Mononuclear cell (primary cell): ENCODE results near the gene ARHGEF16. TPM values are rescaled to one million over a fixed set of nuclear protein-coding genes. Genes with fewer than 3 reads are reported as not detected.

Source experiments
- H3K27me3 ChIP-seq: 2 replicates; pipeline ENCODE4 v1.6.0; 2011; ENCODE audit warnings: low read length, control low read depth; ENCODE audit not compliant: insufficient read depth
- H3K4me1 ChIP-seq: 2 replicates; pipeline ENCODE4 v1.5.1; 2011; ENCODE audit warnings: mild to moderate bottlenecking, low read length, control low read depth; ENCODE audit not compliant: insufficient read depth
- H3K4me3 ChIP-seq: 2 replicates; pipeline ENCODE4 v1.5.1; 2011; ENCODE audit warnings: mild to moderate bottlenecking, low read length, moderate library complexity
- H3K9me3 ChIP-seq: 2 replicates; pipeline ENCODE4 v1.5.1; 2011; ENCODE audit warnings: low read depth, mild to moderate bottlenecking, control low read depth, low read length
- total RNA-seq: library from RNA; depleted of rRNA; stranded (reverse); fragments of >200 nt; gene quantifications from one replicate; pipeline ENCODE4 v1.2.3, GENCODE V29; 2012

ARHGEF16 gene
- total RNA-seq, 1 donor, result not detected

DNA sequence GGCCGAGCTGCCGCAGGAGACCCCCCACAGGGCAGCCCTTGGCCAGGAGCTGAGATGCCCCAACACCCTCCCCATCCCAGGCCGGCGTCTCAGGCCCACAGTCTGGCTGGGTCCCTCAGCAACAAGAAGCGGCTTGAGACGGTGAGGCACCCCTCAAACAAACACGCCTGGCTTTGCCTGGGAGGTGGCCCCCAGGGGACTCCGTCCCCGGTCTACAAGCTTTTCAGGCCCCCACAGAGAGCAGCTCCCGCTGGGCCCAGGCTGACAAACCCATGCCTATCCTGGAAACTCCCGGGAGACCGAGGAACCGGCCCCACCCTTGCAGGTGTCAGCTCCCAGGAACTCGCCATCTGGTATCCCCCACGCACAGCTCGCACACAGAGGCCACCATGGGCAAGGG is 67.0 kb downstream of the ARHGEF16 start:
- Histone ChIP-seq H3K27me3 (no peaks in the 10 kb centered on the region), H3K4me3 (no peak overlapping the region), H3K4me1 (no peaks in the 10 kb centered on the region), H3K9me3 (no peaks in the 10 kb centered on the region)

DNA sequence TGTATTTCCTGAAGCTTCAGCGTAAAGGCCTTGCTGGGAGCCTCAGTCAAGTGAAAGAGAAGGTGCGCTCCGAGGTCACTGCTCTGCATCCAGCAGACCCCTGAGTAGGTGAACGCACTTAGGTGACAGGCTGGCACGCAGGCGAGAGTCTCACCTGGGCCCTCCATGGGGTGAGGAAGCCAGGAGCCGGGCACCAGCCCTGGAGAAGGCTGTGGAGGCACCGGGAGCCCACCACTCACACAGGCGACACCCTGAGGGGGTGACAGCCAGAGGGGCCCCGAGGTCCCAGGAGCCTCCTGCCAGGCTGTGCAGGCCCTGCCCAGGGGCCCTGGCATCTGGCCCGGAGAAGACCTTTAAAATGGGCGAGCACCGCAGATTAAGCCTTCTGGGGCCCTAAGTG is 67.6 kb downstream of the ARHGEF16 start:
- Histone ChIP-seq H3K9me3 (no peaks in the 10 kb centered on the region), H3K4me3 (no peak overlapping the region), H3K27me3 (no peaks in the 10 kb centered on the region), H3K4me1 (no peaks in the 10 kb centered on the region)

DNA sequence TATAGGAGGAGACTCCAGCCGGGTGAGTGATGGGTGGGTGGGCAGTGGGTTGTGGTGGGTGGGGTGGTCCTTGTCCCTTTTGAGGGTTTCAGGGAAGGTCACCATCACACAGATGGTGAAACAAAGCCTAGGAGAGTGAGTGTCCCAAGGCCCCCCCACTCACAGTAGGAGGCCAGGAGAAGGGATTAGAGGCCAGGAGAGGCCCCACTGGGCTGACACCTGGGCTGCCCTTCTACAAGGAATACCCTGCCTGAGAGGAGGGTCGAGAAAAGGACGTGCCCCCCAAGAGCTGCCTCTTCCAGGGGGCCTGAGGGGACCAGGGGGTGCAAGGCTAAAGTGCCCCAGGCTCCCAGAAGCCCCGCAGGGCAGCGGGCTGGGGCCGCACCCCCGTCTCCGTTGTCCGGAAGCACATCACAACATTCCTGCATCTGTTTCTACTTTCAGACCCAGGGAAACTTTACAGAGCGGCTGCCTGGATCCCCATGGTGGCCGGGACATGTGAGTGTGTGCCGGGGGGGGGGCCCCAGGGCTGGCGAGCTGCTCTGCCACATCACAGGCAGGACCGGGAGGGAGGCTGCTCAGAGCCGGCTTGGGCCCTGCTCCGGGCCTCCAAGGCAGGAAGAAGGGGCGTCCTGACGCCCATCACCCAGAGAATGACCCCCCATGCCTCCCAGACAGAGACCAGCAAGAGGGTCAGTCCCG is 68.2 kb downstream of the ARHGEF16 start:
- H3K4me1 ChIP-seq, result no peaks in the 10 kb centered on the region
- H3K9me3 ChIP-seq, result no peaks in the 10 kb centered on the region
- H3K27me3 ChIP-seq, result no peaks in the 10 kb centered on the region
- H3K4me3 ChIP-seq, result no peak overlapping the region

DNA sequence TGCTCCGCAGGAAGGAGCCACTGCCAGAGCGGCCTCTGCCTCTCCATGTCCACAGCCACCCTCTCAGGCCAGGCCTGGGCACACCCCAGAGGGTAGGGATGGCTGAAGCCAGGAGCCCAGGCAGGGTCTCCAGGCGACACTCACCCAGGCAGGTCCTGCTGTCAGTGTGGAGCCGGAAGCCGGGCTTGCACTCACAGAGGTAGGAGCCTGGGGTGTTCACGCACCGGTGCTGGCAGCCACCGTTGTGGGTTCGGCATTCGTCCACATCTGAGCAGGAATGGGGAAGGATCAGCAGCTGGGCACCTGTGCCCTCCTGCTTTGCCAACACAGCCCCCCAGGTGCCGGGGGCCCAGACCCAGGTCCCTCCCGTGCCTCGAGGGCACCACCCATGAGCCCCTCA is 69.5 kb downstream of the ARHGEF16 start:
- H3K9me3 ChIP-seq, result no peaks in the 10 kb centered on the region
- H3K27me3 ChIP-seq, result no peaks in the 10 kb centered on the region
- H3K4me3 ChIP-seq, result no peak overlapping the region
- no peaks in the 10 kb centered on the region for H3K4me1 ChIP-seq

DNA sequence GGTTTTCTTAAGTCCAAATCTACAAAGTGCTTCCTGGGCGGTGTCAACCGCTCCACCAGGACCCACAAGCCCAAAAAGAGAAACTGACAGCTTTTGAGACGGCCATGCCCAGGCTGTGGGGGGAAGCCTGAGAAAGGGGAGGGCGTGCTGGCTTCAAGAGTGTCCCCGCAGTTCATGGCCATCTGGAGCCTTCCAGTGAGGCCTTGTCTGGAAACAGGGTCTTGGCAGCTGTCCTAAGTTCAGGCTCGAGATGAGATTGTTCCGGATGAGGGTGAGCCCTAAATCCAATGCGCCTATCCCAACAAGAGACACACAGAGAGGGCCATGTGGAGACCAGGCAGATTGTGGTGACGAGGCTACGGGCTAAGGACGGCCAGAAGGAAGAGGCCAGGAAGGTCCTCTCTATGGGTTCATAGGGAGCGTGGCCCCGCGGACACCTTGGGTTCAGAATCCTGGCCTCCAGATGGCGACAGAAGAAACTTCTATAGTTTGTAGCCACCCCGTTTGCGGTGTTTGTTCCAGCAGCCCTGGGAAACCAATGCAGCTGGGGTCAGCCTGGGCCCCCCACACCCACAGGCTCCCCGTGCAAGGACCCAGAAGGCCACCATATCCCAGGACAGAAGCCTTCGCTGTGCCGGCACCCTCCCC is 70.2 kb downstream of the ARHGEF16 start:
- H3K27me3 ChIP-seq, result no peaks in the 10 kb centered on the region
- no peak overlapping the region for H3K4me3 ChIP-seq
- no peaks in the 10 kb centered on the region for H3K9me3 ChIP-seq
- H3K4me1 ChIP-seq, result peaks cover 3% of the 10 kb centered on the region

DNA sequence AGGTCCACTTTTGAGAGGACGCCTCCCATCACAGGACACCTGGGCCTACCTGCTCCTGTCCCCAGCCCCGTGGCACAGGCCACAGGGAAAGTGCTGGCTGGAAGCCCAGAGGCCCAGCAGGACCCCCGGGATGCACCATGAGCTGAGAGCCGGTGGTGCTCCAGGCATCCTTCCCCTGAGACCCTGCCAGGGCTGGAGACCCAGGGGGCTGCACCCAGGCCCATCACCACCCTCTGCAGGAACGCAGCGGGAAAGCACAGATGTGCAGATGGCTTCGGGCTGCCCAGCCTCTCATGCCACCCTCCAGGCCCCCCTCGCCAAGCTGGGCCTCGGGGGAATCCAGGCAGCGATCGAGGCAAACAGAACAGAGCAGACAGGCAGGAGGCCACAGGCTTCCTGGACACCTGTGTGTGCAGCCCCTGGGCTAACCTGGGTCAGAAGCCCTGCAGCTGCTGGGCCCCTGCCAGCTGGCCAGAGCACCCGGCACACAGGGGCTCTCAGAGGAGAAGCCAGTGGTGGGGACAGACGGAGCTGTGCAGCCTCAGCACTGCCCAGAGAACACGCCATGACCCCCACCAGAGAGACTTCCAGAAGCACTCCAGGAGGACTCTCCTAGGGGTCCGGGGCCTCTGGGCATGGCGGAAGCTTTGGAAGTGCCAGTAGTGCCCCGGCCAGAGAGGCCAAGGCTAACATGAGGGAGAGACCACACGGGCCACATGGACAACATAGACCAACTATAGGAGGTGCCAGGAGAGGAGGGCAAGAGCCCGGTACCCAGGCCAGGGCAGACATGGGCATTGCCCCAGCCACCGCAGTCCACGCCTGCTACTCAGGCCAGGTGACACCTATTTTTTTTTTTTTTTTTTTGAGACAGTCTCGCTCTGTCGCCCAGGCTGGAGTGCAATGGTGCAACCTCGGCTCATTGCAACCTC is 71.4 kb downstream of the ARHGEF16 start:
- Histone ChIP-seq H3K4me3 (no peak overlapping the region), H3K9me3 (no peaks in the 10 kb centered on the region), H3K27me3 (no peaks in the 10 kb centered on the region), H3K4me1 (peaks cover 14% of the 10 kb centered on the region)

DNA sequence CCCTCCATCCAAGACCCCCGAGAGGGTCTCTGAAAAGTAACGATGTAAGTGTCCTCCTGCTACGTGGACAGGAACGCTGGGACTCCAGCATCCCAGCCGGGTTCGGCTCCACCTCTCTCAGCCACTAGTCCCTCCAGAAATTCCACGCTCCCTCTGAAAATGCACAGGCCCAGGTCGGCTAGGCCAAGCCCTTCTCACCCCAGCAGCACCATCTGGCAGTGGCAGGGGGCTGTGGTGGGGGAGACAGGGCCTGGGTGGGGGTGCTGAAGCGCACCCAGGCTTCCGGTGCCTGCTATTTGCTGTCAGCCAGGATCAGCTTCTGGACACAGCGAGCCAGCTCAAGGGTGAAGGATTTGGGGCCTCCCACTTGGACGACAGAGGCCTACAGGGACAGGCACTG is 73.3 kb downstream of the ARHGEF16 start:
- Histone ChIP-seq H3K4me1 (peaks cover 14% of the 10 kb centered on the region), H3K4me3 (no peak overlapping the region), H3K9me3 (no peaks in the 10 kb centered on the region), H3K27me3 (no peaks in the 10 kb centered on the region)

DNA sequence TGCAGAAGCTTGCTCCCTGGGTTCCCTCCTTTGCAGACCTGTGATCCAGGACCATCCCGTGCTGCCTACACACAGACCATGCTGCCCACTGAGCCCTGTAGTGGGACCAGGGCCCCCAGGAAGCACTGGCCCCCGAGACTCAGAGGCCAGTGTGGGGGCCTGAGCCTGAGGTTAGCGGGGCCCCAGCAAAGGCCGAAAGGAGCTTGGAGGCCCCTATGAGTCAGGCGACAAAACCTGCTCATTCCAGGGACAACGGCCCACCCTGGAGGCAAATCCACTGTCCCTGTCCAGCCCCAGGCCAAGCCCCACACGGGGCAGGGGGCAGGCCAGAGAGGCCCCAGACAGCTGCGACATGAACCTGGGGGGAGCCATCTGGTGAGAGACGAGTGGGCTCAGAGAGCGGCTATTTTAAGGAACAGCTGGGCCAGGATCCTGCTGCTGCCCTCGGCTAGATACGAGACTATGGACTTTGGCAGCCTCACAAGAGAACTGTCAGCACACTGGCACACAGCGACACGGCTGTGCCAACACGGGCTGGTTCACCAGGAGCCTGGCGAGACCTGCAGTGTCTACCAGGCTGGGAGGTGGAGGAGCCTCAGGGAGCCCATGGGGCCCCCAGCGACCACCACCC is 74.7 kb downstream of the ARHGEF16 start:
- Histone ChIP-seq H3K27me3 (no peaks in the 10 kb centered on the region), H3K9me3 (no peaks in the 10 kb centered on the region), H3K4me1 (peaks cover 14% of the 10 kb centered on the region), H3K4me3 (no peak overlapping the region)

DNA sequence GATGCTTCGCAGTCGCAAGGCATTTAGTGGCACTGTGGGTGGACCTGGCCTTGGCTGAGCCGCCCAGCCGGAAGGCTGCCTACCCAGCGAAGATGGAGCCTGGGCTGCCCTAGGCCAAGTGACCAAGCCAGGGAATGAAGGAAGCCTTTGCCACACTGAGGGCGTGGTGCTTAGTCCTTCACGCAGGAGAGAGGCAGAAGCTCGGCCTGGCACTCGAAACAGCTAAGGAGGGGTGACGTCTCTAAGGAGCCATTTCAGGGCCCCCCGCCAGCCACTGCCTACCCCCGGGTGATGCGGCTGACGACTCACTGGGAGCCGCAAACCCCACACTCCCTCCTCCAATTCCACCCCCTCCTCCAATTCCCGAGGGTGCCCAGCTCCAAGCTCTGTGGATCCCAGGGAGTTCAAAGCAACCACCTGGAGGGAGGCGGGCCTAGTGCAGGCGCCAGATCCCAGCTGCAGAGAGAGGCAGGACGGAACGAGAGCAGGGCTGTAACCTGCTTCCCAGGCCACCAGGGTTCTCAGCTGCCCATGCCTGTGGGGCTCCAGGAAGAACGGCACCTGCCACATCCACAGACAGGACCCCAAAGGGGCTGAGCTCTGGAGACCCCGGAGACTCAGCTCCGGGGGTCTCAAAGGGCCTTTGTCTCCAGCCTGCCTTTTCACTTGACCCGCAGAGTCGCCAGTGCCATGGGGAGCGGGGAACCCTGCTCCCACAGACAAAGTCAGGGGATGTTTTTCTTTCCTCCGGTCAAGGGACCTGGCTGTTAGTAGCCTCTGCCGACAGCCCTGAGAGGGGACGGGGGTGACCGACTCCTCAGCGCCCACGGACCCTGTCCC is 75.8 kb downstream of the ARHGEF16 start:
- no peaks in the 10 kb centered on the region for H3K27me3 ChIP-seq
- H3K9me3 ChIP-seq, result no peaks in the 10 kb centered on the region
- H3K4me3 ChIP-seq, result peak overlapping the region; percentile 49
- H3K4me1 ChIP-seq, result peaks cover 14% of the 10 kb centered on the region

Other genes with a start within 250 kb of the ARHGEF16 start
- 16.2 TPM for gene MEGF6, start 156.8 kb downstream of the ARHGEF16 start, total RNA-seq
- 27.5 TPM for gene TPRG1L, start 170.3 kb downstream of the ARHGEF16 start, total RNA-seq
- 8.8 TPM for gene WRAP73, start 195.4 kb downstream of the ARHGEF16 start, total RNA-seq
- not detected for gene TP73, start 197.9 kb downstream of the ARHGEF16 start, total RNA-seq